NCI-H345 (cell line): ENCODE measurements around the gene SLC22A23.
A peak's percentile ranks its signal among the peaks of the same experiment; 100 is the strongest.

ENCODE experiments used
- DNase-seq: peaks from one replicate; lab custom pipeline; 2025; lab: John Stamatoyannopoulos, UW

Gene SLC22A23

GRCh38 chr6:3331971-3332370, 124.9 kb downstream of the SLC22A23 start:
- no peak for DNase-seq

- no peak for DNase-seq
Observed at GRCh38 chr6:3331494-3331893, 125.4 kb downstream of the SLC22A23 start.

DNA sequence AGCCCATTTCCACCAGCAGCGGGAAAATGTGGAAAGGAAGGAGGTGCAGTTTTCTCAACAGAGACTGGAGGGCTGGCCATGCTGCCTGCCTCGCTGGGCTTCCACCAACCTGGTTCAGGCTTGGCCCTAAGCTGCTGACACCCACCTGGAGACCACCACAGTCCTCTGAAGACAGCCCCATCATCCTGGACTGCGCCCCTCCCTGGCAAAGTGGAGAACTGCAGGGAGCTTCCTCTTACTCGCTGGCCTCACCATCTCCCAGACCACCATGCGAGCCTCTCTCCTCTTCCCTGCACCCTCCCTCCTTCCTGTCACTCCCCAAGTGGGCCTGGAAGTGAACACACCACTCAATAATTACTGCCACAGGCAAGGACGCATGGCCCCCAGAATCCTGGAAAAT, 126.7 kb downstream of the SLC22A23 start:
- DNase-seq, result no peak

GRCh38 chr6:3329393-3330051, 127.3 kb downstream of the SLC22A23 start:
- no peak for DNase-seq

DNA sequence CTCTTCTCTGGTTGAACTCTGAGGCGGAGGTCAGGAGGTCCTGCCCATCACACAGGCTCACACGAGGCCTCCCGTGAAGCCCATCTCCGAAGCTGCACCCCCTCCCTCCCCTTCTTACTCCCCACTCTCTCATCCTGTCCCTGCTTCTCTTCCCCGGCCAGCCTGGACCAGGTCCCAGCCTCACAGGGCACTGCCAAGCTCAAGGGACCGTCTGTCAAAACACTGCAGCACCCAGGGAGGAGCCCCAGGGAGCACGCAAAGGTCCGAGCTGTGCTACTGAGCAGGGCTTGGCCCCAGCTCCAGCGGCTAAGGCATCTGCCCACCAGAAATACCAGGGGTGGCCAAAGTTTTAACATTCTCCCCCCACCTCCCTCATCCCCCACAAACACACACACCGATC, 128.1 kb downstream of the SLC22A23 start:
- DNase-seq, result no peak

- no peak for DNase-seq
Observed at GRCh38 chr6:3328145-3328544, 128.7 kb downstream of the SLC22A23 start.

DNA sequence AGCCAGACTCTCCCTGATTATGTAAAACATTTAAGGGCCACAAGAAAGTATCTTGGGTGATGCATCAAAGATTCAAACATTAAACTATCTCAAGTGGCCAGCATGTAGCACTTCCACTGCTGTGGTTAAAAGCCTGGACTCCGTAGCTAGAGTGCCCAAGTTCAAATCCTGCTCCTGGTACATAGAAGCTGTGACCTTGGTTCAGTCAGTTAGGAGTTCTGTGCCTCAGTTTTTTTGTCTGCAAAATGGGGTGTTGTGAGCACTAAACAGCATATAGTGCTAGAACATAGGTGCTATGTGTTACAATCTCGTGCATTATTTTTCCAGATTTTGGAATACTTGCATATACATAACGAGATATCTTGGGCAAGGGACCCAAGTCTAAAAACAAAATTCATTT, 129.4 kb downstream of the SLC22A23 start:
- DNase-seq, result no peak

- DNase-seq, result no peak
Observed at GRCh38 chr6:3326981-3327380, 129.9 kb downstream of the SLC22A23 start.

- no peak for DNase-seq
Observed at GRCh38 chr6:3326184-3326971, 130.5 kb downstream of the SLC22A23 start.

DNA sequence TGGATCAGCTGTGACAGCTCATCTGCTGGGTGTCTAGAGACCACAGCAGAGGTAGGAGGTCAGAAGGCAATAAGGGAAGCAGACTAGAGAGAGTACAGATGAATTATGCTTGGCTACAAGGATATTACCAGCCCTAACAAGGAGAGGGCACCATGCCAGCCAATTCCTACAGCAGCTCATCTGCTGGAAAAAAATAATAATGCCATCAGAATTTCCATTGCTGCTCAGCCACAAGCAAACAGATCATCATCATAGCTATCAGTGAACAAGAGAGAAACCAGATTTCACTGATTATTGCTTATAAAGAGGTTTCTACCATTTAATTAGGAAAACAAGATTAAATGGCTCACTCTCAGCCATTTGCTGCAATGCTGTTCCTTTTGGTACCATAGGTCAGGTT, 131.6 kb downstream of the SLC22A23 start:
- no peak for DNase-seq

DNA sequence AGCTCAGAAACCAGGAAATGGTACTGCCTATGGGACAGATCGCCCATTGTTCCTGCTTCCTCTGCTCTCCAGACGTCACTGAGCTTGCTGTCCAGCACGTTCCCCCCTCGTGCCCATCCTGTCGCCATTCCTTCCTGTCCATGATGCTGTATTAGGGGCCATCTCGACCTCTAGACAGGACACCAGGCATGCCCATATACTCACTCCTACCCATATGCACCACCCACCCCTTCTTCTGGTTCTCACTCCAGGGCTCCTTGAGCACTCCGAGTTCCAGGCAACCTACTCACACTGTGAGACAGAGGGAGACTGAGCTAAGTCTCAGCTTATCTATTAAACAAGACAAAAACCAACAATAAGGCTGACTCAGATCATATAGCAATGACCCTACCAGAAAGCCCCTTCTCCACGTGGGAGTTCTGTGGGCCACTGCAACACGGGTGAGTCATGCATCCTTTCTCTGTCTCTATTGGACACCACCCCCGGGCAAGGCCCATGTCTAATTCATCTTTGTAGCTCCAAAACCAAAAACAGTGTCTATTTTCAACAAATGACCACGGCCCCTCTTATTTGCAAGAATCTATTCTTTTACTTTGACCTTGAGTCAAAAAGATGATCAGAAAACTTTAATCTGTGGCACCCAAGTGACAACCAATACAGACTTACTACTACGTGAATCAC, 132.4 kb downstream of the SLC22A23 start:
- DNase-seq, result no peak

GRCh38 chr6:3323696-3324261, 133.1 kb downstream of the SLC22A23 start:
- DNase-seq, result no peak

- DNase-seq, result no peak
Observed at GRCh38 chr6:3323148-3323547, 133.7 kb downstream of the SLC22A23 start.

- peak; percentile 17 for DNase-seq
Observed at GRCh38 chr6:3322366-3322890, 134.4 kb downstream of the SLC22A23 start.

DNA sequence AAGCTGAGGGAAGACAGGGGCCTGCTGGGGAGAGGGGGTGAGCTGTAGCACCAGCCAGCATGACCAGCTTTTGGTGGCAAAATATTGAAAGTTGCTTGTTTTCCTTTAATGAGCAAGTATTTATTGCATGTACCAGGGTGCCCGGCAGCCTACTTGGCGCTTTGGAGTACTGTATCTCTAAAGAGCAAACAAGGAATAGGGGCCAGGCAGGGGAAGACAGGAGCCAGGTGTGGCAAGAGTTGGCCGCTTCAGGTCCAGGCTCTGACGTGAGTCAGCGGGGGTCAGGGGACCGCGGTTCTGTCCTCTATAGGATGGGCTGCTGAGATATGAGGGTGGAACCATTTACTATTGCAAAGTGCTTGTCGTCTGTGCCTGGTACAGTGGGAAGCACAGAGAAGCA, 135.0 kb downstream of the SLC22A23 start:
- DNase-seq, result no peak

GRCh38 chr6:3321042-3321441, 135.8 kb downstream of the SLC22A23 start:
- DNase-seq, result no peak

GRCh38 chr6:3320238-3320811, 136.5 kb downstream of the SLC22A23 start:
- no peak for DNase-seq

GRCh38 chr6:3319610-3320200, 137.1 kb downstream of the SLC22A23 start:
- DNase-seq, result no peak

DNA sequence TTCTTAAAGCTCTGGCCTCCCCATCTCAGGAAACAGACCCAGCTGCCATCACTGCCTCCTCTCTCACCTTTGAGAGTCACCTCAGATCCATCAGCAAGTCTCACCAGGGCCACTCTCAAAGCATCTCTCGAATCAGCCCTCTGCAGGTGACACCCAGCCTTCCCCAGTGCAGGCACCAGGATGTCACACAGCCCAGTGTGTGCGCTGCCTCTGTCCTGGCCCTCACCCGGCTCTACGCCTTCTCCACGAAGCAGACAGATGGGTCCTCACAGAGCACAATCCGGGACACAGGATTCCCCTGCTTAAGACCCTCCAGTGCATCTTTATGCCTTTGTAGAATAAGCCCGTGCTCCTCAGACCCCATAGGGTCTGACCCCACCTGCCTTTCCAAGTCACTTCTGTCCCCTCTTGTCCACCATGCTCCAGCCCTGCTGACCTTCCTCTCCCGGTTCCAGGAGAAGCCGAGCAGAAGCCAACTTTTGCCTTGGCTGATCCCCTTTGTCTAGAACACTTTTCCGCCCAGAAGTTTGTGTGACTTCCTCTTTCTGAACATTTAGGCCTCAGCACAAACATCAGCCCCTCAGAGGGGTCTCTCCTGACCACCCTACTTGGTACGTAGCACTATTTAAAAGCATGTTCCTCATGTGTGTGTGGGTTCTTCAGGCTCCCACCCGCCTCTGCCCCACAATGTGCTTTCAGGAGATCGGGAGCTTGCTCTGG, 137.9 kb downstream of the SLC22A23 start:
- no peak for DNase-seq

DNA sequence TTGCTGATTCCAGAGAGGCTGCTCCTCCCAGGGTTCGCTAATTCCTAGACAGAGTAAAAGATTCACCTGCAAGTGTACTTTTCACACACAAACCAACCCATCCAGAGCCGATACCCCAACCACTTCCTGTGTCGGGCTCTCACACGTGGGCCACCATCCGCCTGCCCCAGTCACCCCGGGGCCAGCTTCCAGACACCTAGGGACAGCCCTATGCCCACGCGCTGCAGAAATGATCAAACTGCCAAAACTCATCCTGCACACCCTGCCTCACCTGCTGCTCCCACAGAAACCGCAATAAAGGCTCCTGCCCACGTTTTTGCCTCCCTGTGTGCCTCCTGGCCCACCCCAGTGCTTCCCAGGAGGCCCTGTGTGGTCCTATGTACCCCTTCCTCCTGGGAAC, 138.6 kb downstream of the SLC22A23 start:
- DNase-seq, result no peak

DNA sequence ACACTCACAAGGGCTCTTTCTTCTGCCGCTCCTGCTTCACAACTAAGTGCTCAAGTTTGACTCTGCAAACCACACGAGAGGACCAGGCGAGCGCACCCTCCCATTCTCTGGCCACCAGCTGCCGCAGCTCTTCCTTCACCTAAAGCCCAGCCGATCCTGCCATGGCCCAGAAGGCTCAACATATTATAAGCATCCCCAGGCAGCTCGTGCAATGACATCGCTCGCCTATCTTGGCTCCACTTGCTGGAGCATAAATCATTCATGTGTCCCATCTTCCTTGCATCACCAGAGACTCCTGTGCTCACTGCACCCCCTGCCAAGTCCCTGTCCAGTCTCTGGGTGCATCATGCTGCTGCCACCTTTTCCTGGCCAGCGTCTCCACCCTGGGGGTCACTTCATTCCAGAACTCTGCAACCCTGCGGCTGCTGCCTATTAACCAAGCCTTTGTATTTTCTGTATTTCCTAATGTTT, 139.1 kb downstream of the SLC22A23 start:
- no peak for DNase-seq
